ENCODE data around the gene RNF144A.

The RNF144A gene

GRCh38 chr2:7044253-7045250 lies 127.3 kb downstream of the RNF144A start:
- peak; percentile 52 for DNase-seq (ENCODE audit: low spot score)

- DNase-seq (ENCODE audit: low spot score) = no peak
Observed at GRCh38 chr2:7045601-7046590, 128.7 kb downstream of the RNF144A start.

- no peak for DNase-seq (ENCODE audit: low spot score)
Observed at GRCh38 chr2:7047661-7048060, 130.4 kb downstream of the RNF144A start.

GRCh38 chr2:7048762-7049294 lies 131.6 kb downstream of the RNF144A start:
- DNase-seq (ENCODE audit: low spot score) = no peak

GRCh38 chr2:7052404-7052803 lies 135.2 kb downstream of the RNF144A start:
- DNase-seq (ENCODE audit: low spot score) = no peak

- DNase-seq (ENCODE audit: low spot score) = no peak
Observed at GRCh38 chr2:7053650-7054265, 136.5 kb downstream of the RNF144A start.

- no peak for DNase-seq (ENCODE audit: low spot score)
Observed at GRCh38 chr2:7057865-7058400, 140.7 kb downstream of the RNF144A start.

GRCh38 chr2:7060156-7060555 lies 142.9 kb downstream of the RNF144A start:
- no peak for DNase-seq (ENCODE audit: low spot score)

GRCh38 chr2:7060631-7061449 lies 143.6 kb downstream of the RNF144A start:
- DNase-seq (ENCODE audit: low spot score) = no peak

GRCh38 chr2:7061450-7061789 lies 144.2 kb downstream of the RNF144A start:
- no peak for DNase-seq (ENCODE audit: low spot score)

- DNase-seq (ENCODE audit: low spot score) = no peak
Observed at GRCh38 chr2:7061921-7062320, 144.7 kb downstream of the RNF144A start.

- no peak for DNase-seq (ENCODE audit: low spot score)
Observed at GRCh38 chr2:7063789-7064188, 146.6 kb downstream of the RNF144A start.

GRCh38 chr2:7068457-7068856 lies 151.2 kb downstream of the RNF144A start:
- no peak for DNase-seq (ENCODE audit: low spot score)

GRCh38 chr2:7070483-7070882 lies 153.3 kb downstream of the RNF144A start:
- no peak for DNase-seq (ENCODE audit: low spot score)

GRCh38 chr2:7071154-7071553 lies 153.9 kb downstream of the RNF144A start:
- no peak for DNase-seq (ENCODE audit: low spot score)

- DNase-seq (ENCODE audit: low spot score) = no peak
Observed at GRCh38 chr2:7071916-7072556, 154.8 kb downstream of the RNF144A start.

- DNase-seq (ENCODE audit: low spot score) = no peak
Observed at GRCh38 chr2:7073901-7074300, 156.7 kb downstream of the RNF144A start.

GRCh38 chr2:7075834-7076233 lies 158.6 kb downstream of the RNF144A start:
- no peak for DNase-seq (ENCODE audit: low spot score)

GRCh38 chr2:7077660-7078267 lies 160.6 kb downstream of the RNF144A start:
- no peak for DNase-seq (ENCODE audit: low spot score)
